Nephron (organoid): Measurements from ENCODE around the gene PNMA1.

Source experiments
- H3K27ac Mint-ChIP-seq, 3 experiments: 2 replicates each; pipeline ENCODE4 v1.8.0; 2020; ENCODE audit warnings: mixed read lengths in 3 of 3, mild to moderate bottlenecking in 2 of 3, moderate library complexity in 1 of 3
- H3K27me3 Mint-ChIP-seq: 2 replicates; pipeline ENCODE4 v1.8.0; 2021; ENCODE audit warnings: low read depth, mild to moderate bottlenecking, moderate library complexity, mixed read lengths
- H3K36me3 Mint-ChIP-seq: 2 replicates; pipeline ENCODE4 v1.8.0; 2020; ENCODE audit warnings: low read depth, mixed read lengths
- H3K4me1 Mint-ChIP-seq: 2 replicates; pipeline ENCODE4 v1.8.0; 2020; ENCODE audit warnings: mixed read lengths
- H3K4me3 Mint-ChIP-seq, 3 experiments: 2 replicates each; pipeline ENCODE4 v1.8.0; 2020; ENCODE audit warnings: mild to moderate bottlenecking in 3 of 3, mixed read lengths in 3 of 3, moderate library complexity in 2 of 3
- H3K9me3 Mint-ChIP-seq: 2 replicates; pipeline ENCODE4 v1.8.0; 2020; ENCODE audit warnings: mixed read lengths
- CTCF ChIP-seq, 3 experiments: fragments of 200-600 bp; sonication (generic); IDR thresholded peaks; one replicate each; pipeline ENCODE4 v1.5.0; 2021; ENCODE audit warnings: antibody characterized with exemption in 3 of 3; ENCODE audit not compliant: unreplicated experiment in 3 of 3

Gene PNMA1

DNA sequence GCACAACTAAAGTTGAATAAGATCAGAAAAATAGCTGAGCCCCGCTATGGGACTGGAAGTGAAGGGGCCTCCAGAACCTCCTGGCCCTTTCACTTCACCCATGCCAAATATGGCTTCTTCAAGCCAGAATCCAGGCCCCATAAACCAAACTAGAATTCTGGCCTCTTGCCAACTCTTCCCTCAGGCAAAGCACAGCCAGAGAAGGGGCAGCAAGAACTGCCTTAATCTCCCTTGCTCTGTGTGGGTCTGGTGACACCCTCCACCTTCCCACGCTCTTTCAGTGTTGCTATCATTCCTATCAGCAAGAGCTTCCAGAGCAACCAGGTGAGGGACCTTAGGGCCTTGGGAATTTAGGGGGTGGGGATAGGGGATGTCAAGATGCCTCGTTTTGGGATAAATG lies 3.1 kb upstream of the PNMA1 start:
- H3K27me3 Mint-ChIP-seq = no peaks in the 10 kb centered on the region
- H3K36me3 Mint-ChIP-seq = peaks cover 43% of the 10 kb centered on the region
- peak overlapping the region; percentile 96 to 98 (median 98) for H3K27ac Mint-ChIP-seq
- no peak for TF ChIP-seq CTCF (IDR thresholded peaks at IDR 0.05; ENCODE audit: unreplicated experiment in 3 of 3)
- H3K4me1 Mint-ChIP-seq = peaks cover 54% of the 10 kb centered on the region
- no peaks in the 10 kb centered on the region for H3K9me3 Mint-ChIP-seq
- peak overlapping the region; percentile 85 to 89 (median 89) for H3K4me3 Mint-ChIP-seq

GRCh38 chr14:73715707-73716106 lies 1.5 kb upstream of the PNMA1 start:
- peak overlapping the region; percentile 79 to 91 (median 81) for H3K27ac Mint-ChIP-seq
- TF ChIP-seq CTCF (IDR thresholded peaks at IDR 0.05; ENCODE audit: unreplicated experiment in 3 of 3) = no peak
- H3K4me1 Mint-ChIP-seq = peaks cover 54% of the 10 kb centered on the region

DNA sequence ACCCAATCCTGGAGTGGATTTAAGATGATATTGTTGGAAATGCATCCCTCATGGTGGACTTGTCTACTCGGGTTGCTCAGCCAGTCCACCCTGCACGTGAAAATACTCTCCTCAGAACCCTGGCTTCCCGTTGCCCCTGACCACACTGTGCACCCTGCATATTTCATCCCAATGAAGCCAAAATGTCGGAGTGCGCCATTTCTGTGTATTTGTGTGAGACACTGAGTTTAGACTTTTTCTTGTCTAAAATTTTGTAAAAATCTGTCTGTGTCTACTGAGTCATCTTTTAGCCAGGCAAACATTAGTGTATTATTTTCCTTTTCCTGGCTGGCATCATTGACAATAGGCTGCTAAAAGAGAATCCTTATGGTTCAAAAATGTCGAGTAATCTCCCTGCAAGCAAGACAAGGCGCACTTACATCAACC lies 485 bp upstream of the PNMA1 start:
- H3K4me3 Mint-ChIP-seq = peak overlapping the region; percentile 89 to 93 (median 92)
- no peaks in the 10 kb centered on the region for H3K9me3 Mint-ChIP-seq
- peak overlapping the region; percentile 88 to 98 (median 90) for H3K27ac Mint-ChIP-seq
- peaks cover 35% of the 10 kb centered on the region for H3K36me3 Mint-ChIP-seq
- TF ChIP-seq CTCF (IDR thresholded peaks at IDR 0.05; ENCODE audit: unreplicated experiment in 3 of 3) = no peak
- H3K27me3 Mint-ChIP-seq = no peaks in the 10 kb centered on the region
- H3K4me1 Mint-ChIP-seq = peaks cover 52% of the 10 kb centered on the region

More at GRCh38 chr14:73715707-73716106, 1.5 kb upstream of the PNMA1 start:
- Mint-ChIP-seq H3K4me3 (peak overlapping the region; percentile 61 to 81 (median 72)), H3K27me3 (no peaks in the 10 kb centered on the region), H3K9me3 (no peaks in the 10 kb centered on the region), H3K36me3 (peaks cover 34% of the 10 kb centered on the region)

DNA sequence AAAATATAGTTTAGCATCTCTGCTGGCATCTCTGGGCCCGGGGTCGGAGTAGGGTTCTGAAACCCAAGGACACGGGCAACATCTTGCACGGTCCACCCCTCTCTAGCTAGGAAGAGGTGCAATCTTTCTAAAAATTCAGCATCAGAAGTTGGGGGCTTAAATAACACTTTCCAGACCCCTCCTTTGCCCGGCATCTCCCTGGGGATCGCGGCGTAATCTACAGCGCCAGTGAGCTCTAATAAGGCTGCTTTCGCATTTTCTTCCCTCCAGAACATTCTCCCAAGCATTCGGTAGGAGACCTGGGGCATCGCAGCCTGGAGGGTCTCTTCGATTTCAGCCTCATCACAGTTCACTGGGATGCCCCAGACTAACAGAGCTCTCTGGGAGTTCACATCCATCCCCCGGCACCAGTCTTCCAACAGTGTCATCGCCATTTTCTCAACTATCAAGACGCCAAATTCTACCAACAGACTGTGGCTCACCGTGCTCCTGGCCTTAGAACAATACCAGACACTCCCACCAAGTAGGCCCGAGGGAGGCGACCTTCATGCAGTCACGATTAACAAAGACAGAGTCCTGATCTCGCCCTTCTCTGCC lies 880 bp downstream of the PNMA1 start:
- no peaks in the 10 kb centered on the region for H3K27me3 Mint-ChIP-seq
- H3K27ac Mint-ChIP-seq = peak overlapping the region; percentile 91 to 98 (median 98)
- peak overlapping the region; percentile 92 to 97 (median 94) for H3K4me3 Mint-ChIP-seq
- no peaks in the 10 kb centered on the region for H3K9me3 Mint-ChIP-seq
- H3K36me3 Mint-ChIP-seq = peaks cover 28% of the 10 kb centered on the region
- no peak for TF ChIP-seq CTCF (IDR thresholded peaks at IDR 0.05; ENCODE audit: unreplicated experiment in 3 of 3)
- H3K4me1 Mint-ChIP-seq = peaks cover 43% of the 10 kb centered on the region

DNA sequence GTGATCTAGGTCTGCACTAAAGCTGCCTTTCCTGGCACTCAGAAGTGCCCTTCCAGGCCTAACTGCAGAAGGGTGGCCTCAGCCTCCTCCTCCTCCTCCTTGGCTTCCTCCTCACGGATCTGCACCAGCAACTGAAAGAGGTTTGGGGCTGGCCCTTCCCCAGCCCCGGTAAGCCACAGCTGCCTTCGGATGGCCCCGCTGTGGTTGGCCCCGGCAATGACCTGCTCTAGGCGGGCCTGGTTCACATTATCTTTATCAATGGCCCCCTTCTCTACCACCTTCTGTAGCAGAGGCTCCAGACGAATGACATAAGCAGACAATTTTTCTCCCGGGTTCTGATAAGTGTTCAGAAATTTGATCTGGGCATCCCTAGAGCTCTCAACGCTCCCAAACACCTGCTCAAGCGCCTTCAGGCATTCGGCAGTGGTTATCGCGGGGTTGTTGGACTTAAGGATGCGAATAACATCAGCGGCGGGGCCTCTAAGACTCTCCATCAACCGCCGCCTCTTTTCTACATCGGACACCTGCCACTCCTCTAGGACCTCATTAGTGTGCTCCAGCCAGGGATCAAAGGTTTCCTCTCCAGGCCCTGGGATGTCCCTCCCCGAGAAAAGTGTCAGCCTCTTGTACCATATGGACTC lies 1.5 kb downstream of the PNMA1 start:
- no peak for TF ChIP-seq CTCF (IDR thresholded peaks at IDR 0.05; ENCODE audit: unreplicated experiment in 3 of 3)
- H3K27ac Mint-ChIP-seq = peak overlapping the region; percentile 91 to 98 (median 98)
- H3K36me3 Mint-ChIP-seq = peaks cover 22% of the 10 kb centered on the region
- peak overlapping the region; percentile 92 to 97 (median 94) for H3K4me3 Mint-ChIP-seq
- H3K27me3 Mint-ChIP-seq = no peaks in the 10 kb centered on the region
- H3K9me3 Mint-ChIP-seq = no peaks in the 10 kb centered on the region
- H3K4me1 Mint-ChIP-seq = peaks cover 37% of the 10 kb centered on the region
